Right lobe of liver (tissue), 6 donors: ENCODE data around the gene USP12. TPM values are rescaled to one million over a fixed set of nuclear protein-coding genes. Genes with fewer than 3 reads are reported as not detected.

ENCODE experiments used
- ATAC-seq, 4 donors: fragments of 200-7000 bp; cut with Tn5 transposase; one replicate each; pipeline ENCODE4 v1.9.1; 2020; ENCODE audit warnings: mild to moderate bottlenecking in 4 of 4, moderate library complexity in 4 of 4
- DNase-seq, 3 donors: peaks; one replicate each; pipeline ENCODE4 v3.0.0-alpha.2; 2020
- H3K27ac ChIP-seq, 3 donors: fragments of 200-600 bp; one replicate each; pipeline ENCODE4 v1.8.0; 2022
- H3K27me3 ChIP-seq, 2 donors: fragments of 200-600 bp; one replicate each; pipeline ENCODE4 v1.8.0; 2022
- H3K36me3 ChIP-seq, 4 donors: fragments of 200-600 bp; sonication (generic) in 1 of 4; one replicate each; pipeline versions ENCODE4 v1.5.1 to v1.8.0; 2017 to 2022; ENCODE audit warnings: control low read depth in 1 of 4
- H3K4me1 ChIP-seq, 4 donors: fragments of 200-600 bp; sonication (generic) in 1 of 4; one replicate each; pipeline versions ENCODE4 v1.5.1 to v1.8.0; 2017 to 2022; ENCODE audit warnings: control low read depth in 1 of 4
- H3K4me3 ChIP-seq, 3 donors: fragments of 200-600 bp; one replicate each; pipeline ENCODE4 v1.8.0; 2022
- H3K9me3 ChIP-seq, 4 donors: fragments of 200-600 bp; sonication (generic) in 1 of 4; one replicate each; pipeline versions ENCODE4 v1.5.1 to v1.8.0; 2017 to 2022; ENCODE audit warnings: control low read depth in 1 of 4
- CTCF ChIP-seq, 4 donors: fragments of 200-600 bp in 3 of 4; fragments of 450-650 bp in 1 of 4; IDR thresholded peaks; one replicate each; pipeline versions ENCODE4 v1.5.1 to v1.8.0; 2016 to 2022; ENCODE audit warnings: antibody characterized with exemption in 4 of 4, mild to moderate bottlenecking in 2 of 4
- POLR2A ChIP-seq: fragments of 450-650 bp; IDR thresholded peaks from one replicate; pipeline ENCODE4 v1.6.1; 2017; ENCODE audit warnings: antibody characterized with exemption, mild to moderate bottlenecking
- whole genome bisulfite sequencing: methylation state at CpG from one replicate; pipeline ENCODE4 v1.1.6; 2018; ENCODE audit warnings: low coverage, low lambda C conversion rate; ENCODE audit not compliant: insufficient coverage; ENCODE audit errors: missing lambda C conversion rate; 5-methylcytosine and 5-hydroxymethylcytosine counted together
- intact Hi-C, 2 donors: fragments of 100-400 bp; cut with DNase I; formaldehyde crosslinking; loops; one replicate each; pipeline versions ENCODE4 v1.11.2 to v1.14.1; 2022
- total RNA-seq, 6 experiments: library from RNA; depleted of rRNA in 2 of 6; stranded (reverse); fragments of >200 nt in 2 of 6; fragmentation: NEBNext Ultra II Directional in 3 of 6; extraction: Animal tissue kit (Norgen Biotek cat#: 25700) in 3 of 6; gene quantifications; one replicate each; pipeline versions ENCODE4 v1.1.0 to v1.2.4, GENCODE V29; 2016 to 2023
- donor health status: DM: no; HTN: yes; CAD: no.
- donor health status: DM: no; HTN: no; CAD: no.
- donor health status: DM: no; HTN: no; CAD: no.
- donor health status: DM: no; HTN: yes; CAD: no.
- donor health status: DM: no; HTN: yes; CAD: no.

USP12 gene
- total RNA-seq, 6 experiments from 2014 or later, result 11.5 to 25.4 (median 14.6) TPM

- H3K4me1 ChIP-seq, result no peaks in the 10 kb centered on the region
- intact Hi-C loops, result loop anchor here in 1 of 2 donors (10.0 kb wide), 1 partner anchor 217 kb away; no protein-coding TSS in a partner anchor
- H3K27me3 ChIP-seq, result no peaks in the 10 kb centered on the region
- no peak for DNase-seq
- H3K9me3 ChIP-seq, result no peaks in the 10 kb centered on the region
- H3K36me3 ChIP-seq, result no peaks in the 10 kb centered on the region
- ATAC-seq, result peak in 2 of 4 donors; percentile 29 to 35
- no peak for TF ChIP-seq CTCF (IDR thresholded peaks at IDR 0.05)
- no peak overlapping the region for H3K27ac ChIP-seq
- WGBS, result no CpG with 5 or more reads among the region's 1 CpG
- H3K4me3 ChIP-seq, result no peak overlapping the region
Observed at GRCh38 chr13:27201661-27202060, 30.1 kb upstream of the USP12 start.

GRCh38 chr13:27200413-27201070 is 28.9 kb upstream of the USP12 start:
- Histone ChIP-seq H3K27me3 (no peaks in the 10 kb centered on the region), H3K27ac (no peak overlapping the region), H3K9me3 (no peaks in the 10 kb centered on the region), H3K36me3 (no peaks in the 10 kb centered on the region), H3K4me3 (no peak overlapping the region), H3K4me1 (no peaks in the 10 kb centered on the region)
- DNase-seq (no peak), ATAC-seq (no peak)
- 85% methylated on average over 1 of the region's 1 CpG for WGBS
- TF ChIP-seq POLR2A (no peak), CTCF (IDR thresholded peaks at IDR 0.05) (no peak)
- intact Hi-C loops, result loop anchor here in 1 of 2 donors (10.0 kb wide), 1 partner anchor 216 kb away; no protein-coding TSS in a partner anchor

DNA sequence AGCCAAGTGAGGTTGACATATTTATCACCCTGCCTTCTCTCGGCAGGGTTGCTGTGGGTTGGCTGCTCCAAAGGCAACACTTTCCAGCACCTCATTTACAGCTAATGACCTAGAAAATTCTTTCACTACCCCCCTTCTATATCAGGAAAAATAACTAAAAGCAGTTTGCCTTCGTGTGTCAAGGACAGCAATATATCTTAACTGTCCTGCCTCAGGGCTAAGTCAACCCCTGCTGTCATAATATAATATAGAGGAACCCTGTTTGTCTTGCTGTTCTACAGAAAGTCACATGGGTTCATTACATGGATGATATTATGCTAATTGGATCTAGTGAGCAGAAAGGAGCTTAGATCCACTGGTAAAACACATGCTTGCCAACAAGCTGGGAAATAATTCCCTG is 28.1 kb upstream of the USP12 start:
- intact Hi-C loops, result loop anchor here in 1 of 2 donors (10.0 kb wide), 1 partner anchor 215 kb away; no protein-coding TSS in a partner anchor
- DNase-seq, result no peak
- Histone ChIP-seq H3K9me3 (no peaks in the 10 kb centered on the region), H3K36me3 (no peaks in the 10 kb centered on the region), H3K27ac (no peak overlapping the region), H3K4me1 (no peaks in the 10 kb centered on the region), H3K27me3 (no peaks in the 10 kb centered on the region), H3K4me3 (no peak overlapping the region)
- TF ChIP-seq POLR2A, result no peak
- no peak for TF ChIP-seq CTCF (IDR thresholded peaks at IDR 0.05)
- WGBS, result 83% methylated on average over 2 of the region's 2 CpGs
- no peak for ATAC-seq

GRCh38 chr13:27199211-27199610 is 27.6 kb upstream of the USP12 start:
- TF ChIP-seq CTCF (IDR thresholded peaks at IDR 0.05) (no peak), POLR2A (no peak)
- no peaks in the 10 kb centered on the region for H3K9me3 ChIP-seq
- intact Hi-C loops, result no loop called here
- no peak overlapping the region for H3K4me3 ChIP-seq
- no peak for DNase-seq
- H3K27ac ChIP-seq, result no peak overlapping the region
- H3K27me3 ChIP-seq, result no peaks in the 10 kb centered on the region
- ATAC-seq, result no peak
- no peaks in the 10 kb centered on the region for H3K36me3 ChIP-seq
- WGBS, result 45% methylated on average over 3 of the region's 3 CpGs
- no peaks in the 10 kb centered on the region for H3K4me1 ChIP-seq
